Loucy (cell line): ENCODE measurements around the gene GNAO1.

Source experiments
- H2AFZ ChIP-seq: fragments of 200-600 bp; sonication (generic); 2 replicates; pipeline ENCODE4 v1.6.0; 2016; ENCODE audit warnings: antibody characterized with exemption, mild to moderate bottlenecking, low read length, moderate library complexity
- H3F3A ChIP-seq: fragments of 200-600 bp; 2 replicates; pipeline ENCODE4 v1.6.0; 2016; ENCODE audit warnings: antibody characterized with exemption, low read depth, mild to moderate bottlenecking
- H3K27me3 ChIP-seq: fragments of 200-600 bp; sonication (generic); 2 replicates; pipeline ENCODE4 v1.6.1; 2014; ENCODE audit warnings: low read length, mild to moderate bottlenecking; ENCODE audit not compliant: insufficient read depth, poor library complexity, severe bottlenecking
- H3K36me3 ChIP-seq: fragments of 200-600 bp; sonication (generic); 2 replicates; pipeline ENCODE4 v1.6.1; 2016; ENCODE audit warnings: low read length; ENCODE audit not compliant: insufficient read depth
- H3K4me1 ChIP-seq: fragments of 200-600 bp; sonication (generic); 2 replicates; pipeline ENCODE4 v1.5.1; 2014; ENCODE audit warnings: low read length, mild to moderate bottlenecking; ENCODE audit not compliant: insufficient read depth, poor library complexity, severe bottlenecking
- H3K4me2 ChIP-seq: fragments of 200-600 bp; sonication (generic); 2 replicates; pipeline ENCODE4 v1.6.0; 2014; ENCODE audit warnings: antibody characterized with exemption, low read length, low read depth, mild to moderate bottlenecking; ENCODE audit not compliant: poor library complexity, severe bottlenecking
- H3K4me3 ChIP-seq: fragments of 200-600 bp; sonication (generic); 2 replicates; pipeline ENCODE4 v1.5.1; 2014; ENCODE audit warnings: low read length, mild to moderate bottlenecking, mixed read lengths; ENCODE audit not compliant: poor library complexity, severe bottlenecking
- H3K79me2 ChIP-seq: fragments of 200-600 bp; sonication (generic); 2 replicates; pipeline ENCODE4 v1.6.1; 2014; ENCODE audit warnings: low read length; ENCODE audit not compliant: insufficient read depth
- H3K9ac ChIP-seq: fragments of 200-600 bp; sonication (generic); 2 replicates; pipeline ENCODE4 v1.6.0; 2014; ENCODE audit warnings: mild to moderate bottlenecking, low read depth, low read length, moderate library complexity; ENCODE audit not compliant: poor library complexity, severe bottlenecking
- H3K9me2 ChIP-seq: fragments of 200-600 bp; sonication (generic); replicated peaks from 2 replicates; pipeline ENCODE4 v1.6.1; 2016; ENCODE audit warnings: low read depth, low read length, mixed read lengths
- H3K9me3 ChIP-seq: fragments of 200-600 bp; sonication (generic); 2 replicates; pipeline ENCODE4 v1.6.1; 2014; ENCODE audit warnings: mild to moderate bottlenecking, antibody characterized with exemption, low read length, low read depth; ENCODE audit not compliant: insufficient read depth
- H4K20me1 ChIP-seq: fragments of 200-600 bp; sonication (generic); 2 replicates; pipeline ENCODE4 v1.6.0; 2014; ENCODE audit warnings: antibody characterized with exemption, low read length, mild to moderate bottlenecking; ENCODE audit not compliant: insufficient read depth, poor library complexity, severe bottlenecking
- EZH2phosphoT487 ChIP-seq: fragments of 200-600 bp; IDR thresholded peaks from 2 replicates; pipeline ENCODE4 v1.6.1; 2018; ENCODE audit warnings: antibody characterized with exemption, mild to moderate bottlenecking, moderate library complexity, borderline replicate concordance
- TF ChIP-seq, protein P1 (sequence below): fragments of 200-600 bp; sonication (generic); conservative IDR thresholded peaks from 2 replicates; pipeline ENCODE4 v1.5.1; 2014; ENCODE audit warnings: mild to moderate bottlenecking, antibody characterized with exemption, low read length

GNAO1 gene

DNA sequence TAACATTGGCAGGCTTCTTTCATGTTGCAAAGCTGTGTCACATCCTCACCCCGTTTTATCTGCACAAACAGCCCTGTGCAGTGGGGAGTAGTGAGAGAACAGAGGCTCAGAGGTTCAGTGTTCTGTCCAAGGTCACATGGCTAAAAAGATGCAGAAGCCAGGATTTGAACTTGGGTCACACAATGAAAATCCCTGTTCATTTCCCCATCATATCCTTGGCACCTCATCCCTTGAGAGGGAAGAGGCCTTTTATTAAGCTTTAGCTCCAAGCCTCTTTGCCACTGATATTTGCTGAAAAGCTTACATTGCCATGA lies 127.5 kb downstream of the GNAO1 start:
- Histone ChIP-seq H3K4me3 (no peak overlapping the region), H3K79me2 (no peaks in the 10 kb centered on the region), H3K9ac (no peak overlapping the region), H3K36me3 (no peaks in the 10 kb centered on the region), H3K4me1 (peaks cover 43% of the 10 kb centered on the region), H3K4me2 (no peak overlapping the region), H2AFZ (no peak overlapping the region), H3F3A (no peaks in the 10 kb centered on the region), H4K20me1 (no peaks in the 10 kb centered on the region), H3K27me3 (no peaks in the 10 kb centered on the region), H3K9me2 (no peaks in the 10 kb centered on the region), H3K9me3 (no peaks in the 10 kb centered on the region)
- no peak for TF ChIP-seq EZH2phosphoT487
- TF ChIP-seq, protein P1, sequence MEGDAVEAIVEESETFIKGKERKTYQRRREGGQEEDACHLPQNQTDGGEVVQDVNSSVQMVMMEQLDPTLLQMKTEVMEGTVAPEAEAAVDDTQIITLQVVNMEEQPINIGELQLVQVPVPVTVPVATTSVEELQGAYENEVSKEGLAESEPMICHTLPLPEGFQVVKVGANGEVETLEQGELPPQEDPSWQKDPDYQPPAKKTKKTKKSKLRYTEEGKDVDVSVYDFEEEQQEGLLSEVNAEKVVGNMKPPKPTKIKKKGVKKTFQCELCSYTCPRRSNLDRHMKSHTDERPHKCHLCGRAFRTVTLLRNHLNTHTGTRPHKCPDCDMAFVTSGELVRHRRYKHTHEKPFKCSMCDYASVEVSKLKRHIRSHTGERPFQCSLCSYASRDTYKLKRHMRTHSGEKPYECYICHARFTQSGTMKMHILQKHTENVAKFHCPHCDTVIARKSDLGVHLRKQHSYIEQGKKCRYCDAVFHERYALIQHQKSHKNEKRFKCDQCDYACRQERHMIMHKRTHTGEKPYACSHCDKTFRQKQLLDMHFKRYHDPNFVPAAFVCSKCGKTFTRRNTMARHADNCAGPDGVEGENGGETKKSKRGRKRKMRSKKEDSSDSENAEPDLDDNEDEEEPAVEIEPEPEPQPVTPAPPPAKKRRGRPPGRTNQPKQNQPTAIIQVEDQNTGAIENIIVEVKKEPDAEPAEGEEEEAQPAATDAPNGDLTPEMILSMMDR = no peak

DNA sequence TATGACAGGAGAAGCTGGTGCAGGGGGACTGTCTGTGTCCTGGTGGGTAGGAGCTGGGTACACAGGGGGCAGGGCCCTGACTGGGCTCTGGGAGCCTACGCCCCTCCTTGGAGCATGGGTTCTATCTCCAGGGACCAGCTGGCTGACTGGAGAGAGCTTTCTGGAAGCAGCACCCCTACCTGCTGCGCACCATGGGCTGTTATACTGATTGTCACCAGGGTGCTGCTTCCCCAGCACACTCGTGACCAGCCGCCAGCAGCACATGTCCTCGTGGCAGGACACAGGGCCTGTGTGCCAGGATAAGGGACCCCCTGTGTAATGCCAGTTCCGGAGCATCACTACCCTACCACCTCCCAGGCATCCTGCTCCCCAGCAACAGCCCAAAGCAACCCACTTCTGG lies 128.1 kb downstream of the GNAO1 start:
- H3K4me3 ChIP-seq = no peak overlapping the region
- no peak overlapping the region for H3K4me2 ChIP-seq
- H3K9ac ChIP-seq = no peak overlapping the region
- no peaks in the 10 kb centered on the region for H3K9me3 ChIP-seq
- H3K9me2 ChIP-seq = no peaks in the 10 kb centered on the region
- no peaks in the 10 kb centered on the region for H3K36me3 ChIP-seq
- TF ChIP-seq, protein P1 = no peak
- no peak overlapping the region for H2AFZ ChIP-seq
- no peaks in the 10 kb centered on the region for H3F3A ChIP-seq
- no peaks in the 10 kb centered on the region for H3K27me3 ChIP-seq
- H4K20me1 ChIP-seq = no peaks in the 10 kb centered on the region
- no peaks in the 10 kb centered on the region for H3K79me2 ChIP-seq
- peaks cover 43% of the 10 kb centered on the region for H3K4me1 ChIP-seq

DNA sequence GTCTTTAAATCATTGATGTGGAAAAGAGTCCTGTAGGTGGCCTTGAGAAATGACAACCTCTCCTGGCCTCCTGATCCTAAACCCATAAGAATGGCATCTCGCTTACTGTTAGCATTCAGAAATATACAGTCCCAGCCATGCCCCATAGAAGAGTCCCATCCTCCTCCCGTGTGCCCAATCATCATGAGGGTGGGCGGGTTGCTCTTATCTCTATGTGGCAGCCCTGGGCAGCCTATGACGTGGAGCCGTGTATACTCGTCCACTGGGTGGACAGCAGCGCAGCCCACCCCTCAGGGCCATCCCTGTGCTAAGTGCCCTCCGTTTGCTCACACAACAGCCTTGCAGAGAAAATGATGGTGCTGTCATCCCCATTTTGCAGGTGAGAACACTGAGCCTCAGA lies 128.8 kb downstream of the GNAO1 start:
- peak overlapping the region; percentile 61 for H3K4me2 ChIP-seq
- H3K27me3 ChIP-seq = no peaks in the 10 kb centered on the region
- no peaks in the 10 kb centered on the region for H3K9me2 ChIP-seq
- H2AFZ ChIP-seq = no peak overlapping the region
- no peaks in the 10 kb centered on the region for H3K36me3 ChIP-seq
- no peaks in the 10 kb centered on the region for H3K79me2 ChIP-seq
- H3F3A ChIP-seq = no peaks in the 10 kb centered on the region
- no peak overlapping the region for H3K9ac ChIP-seq
- TF ChIP-seq, protein P1 = no peak
- TF ChIP-seq EZH2phosphoT487 = no peak
- H3K9me3 ChIP-seq = no peaks in the 10 kb centered on the region
- peaks cover 43% of the 10 kb centered on the region for H3K4me1 ChIP-seq
- no peak overlapping the region for H3K4me3 ChIP-seq
- H4K20me1 ChIP-seq = no peaks in the 10 kb centered on the region
